HEK293 (cell line): Measurements from ENCODE around the gene PEX26.

Experiments
- CTCF ChIA-PET: fragments of 350-600 bp; formaldehyde crosslinking; extraction: SDS; loops from one replicate; lab custom pipeline; 2021; ENCODE audit warnings: antibody characterized with exemption; lab: Yijun Ruan, JAX
- POLR2A ChIA-PET: fragments of 300-600 bp; formaldehyde crosslinking; extraction: SDS; loops from one replicate; lab custom pipeline; 2020; ENCODE audit warnings: antibody characterized with exemption, inconsistent platforms; lab: Yijun Ruan, JAX
- H3K27ac ChIP-seq: fragments of 200-500 bp; sonication (Bioruptor generic); 2 replicates; pipeline ENCODE4 v1.5.1; 2014; ENCODE audit warnings: low read depth, low read length, control low read depth, inconsistent platforms; ENCODE audit errors: extremely low read depth
- H3K36me3 ChIP-seq, 2 experiments: fragments of 200-500 bp in 1 of 2; sonication (Bioruptor generic) in 1 of 2; 1 replicate in 1 of 2; 2 replicates in 1 of 2; pipeline ENCODE4 v1.5.1; 2014 to 2017; ENCODE audit warnings: inconsistent platforms in 2 of 2, low read length in 2 of 2; ENCODE audit not compliant: control insufficient read depth in 2 of 2, insufficient read depth in 1 of 2
- H3K4me1 ChIP-seq: fragments of 200-500 bp; sonication (Bioruptor generic); 2 replicates; pipeline ENCODE4 v1.5.1; 2014; ENCODE audit warnings: mild to moderate bottlenecking, low read length, inconsistent platforms; ENCODE audit not compliant: control insufficient read depth, insufficient read depth
- H3K4me3 ChIP-seq: 2 replicates; pipeline ENCODE4 v1.5.1; 2011; ENCODE audit warnings: low read depth, mild to moderate bottlenecking, control low read depth, low read length, moderate library complexity
- H3K9me3 ChIP-seq: fragments of 200-500 bp; sonication (Bioruptor generic); 2 replicates; pipeline ENCODE4 v1.5.1; 2014; ENCODE audit warnings: low read depth, low read length, inconsistent platforms; ENCODE audit not compliant: control insufficient read depth, insufficient read depth
- EGR2 ChIP-seq: fragments of 450-650 bp; formaldehyde crosslinking; IDR thresholded peaks from 2 replicates; pipeline ENCODE4 v1.5.1; 2016; ENCODE audit warnings: low read depth, missing biosample characterization, missing genetic modification characterization
- FEZF1 ChIP-seq: fragments of 450-650 bp; formaldehyde crosslinking; IDR thresholded peaks from 2 replicates; pipeline ENCODE4 v1.5.1; 2016; ENCODE audit warnings: missing biosample characterization, missing genetic modification characterization
- HIC1 ChIP-seq: fragments of 450-650 bp; formaldehyde crosslinking; IDR thresholded peaks from 2 replicates; pipeline ENCODE4 v1.5.1; 2016; ENCODE audit warnings: missing biosample characterization, missing genetic modification characterization
- PATZ1 ChIP-seq: fragments of 450-650 bp; formaldehyde crosslinking; IDR thresholded peaks from 2 replicates; pipeline ENCODE4 v1.5.1; 2016; ENCODE audit warnings: missing biosample characterization, missing genetic modification characterization
- ZBTB21 ChIP-seq: fragments of 450-650 bp; formaldehyde crosslinking; IDR thresholded peaks from 2 replicates; pipeline ENCODE4 v1.5.1; 2017; ENCODE audit warnings: missing biosample characterization, missing genetic modification characterization
- ZFHX2 ChIP-seq: fragments of 450-650 bp; formaldehyde crosslinking; conservative IDR thresholded peaks from 2 replicates; pipeline ENCODE4 v1.5.1; 2016; ENCODE audit warnings: missing biosample characterization, missing genetic modification characterization
- ZNF138 ChIP-seq: fragments of 450-650 bp; formaldehyde crosslinking; IDR thresholded peaks from 2 replicates; pipeline ENCODE4 v1.5.1; 2016; ENCODE audit warnings: missing biosample characterization, missing genetic modification characterization, borderline replicate concordance
- ZNF2 ChIP-seq: fragments of 450-650 bp; formaldehyde crosslinking; IDR thresholded peaks from 2 replicates; pipeline ENCODE4 v1.5.1; 2016; ENCODE audit warnings: missing biosample characterization, missing genetic modification characterization
- ZNF202 ChIP-seq: fragments of 450-650 bp; formaldehyde crosslinking; IDR thresholded peaks from 2 replicates; pipeline ENCODE4 v1.5.1; 2016; ENCODE audit warnings: missing biosample characterization, missing genetic modification characterization, borderline replicate concordance
- ZNF335 ChIP-seq: fragments of 450-650 bp; formaldehyde crosslinking; conservative IDR thresholded peaks from 2 replicates; pipeline ENCODE4 v1.5.1; 2016; ENCODE audit warnings: missing biosample characterization, missing genetic modification characterization
- ZNF529 ChIP-seq: fragments of 450-650 bp; formaldehyde crosslinking; IDR thresholded peaks from 2 replicates; pipeline ENCODE4 v1.5.1; 2017; ENCODE audit warnings: missing genetic modification characterization, missing biosample characterization; ENCODE audit not compliant: insufficient replicate concordance
- ZNF623 ChIP-seq: fragments of 450-650 bp; formaldehyde crosslinking; IDR thresholded peaks from 2 replicates; pipeline ENCODE4 v1.5.1; 2016; ENCODE audit warnings: missing biosample characterization, missing genetic modification characterization
- ZNF629 ChIP-seq: fragments of 450-650 bp; formaldehyde crosslinking; IDR thresholded peaks from 2 replicates; pipeline ENCODE4 v1.5.1; 2017; ENCODE audit warnings: missing biosample characterization, missing genetic modification characterization
- ZNF76 ChIP-seq: fragments of 450-650 bp; formaldehyde crosslinking; IDR thresholded peaks from 2 replicates; pipeline ENCODE4; 2016; ENCODE audit warnings: low read depth, missing biosample characterization, missing genetic modification characterization, borderline replicate concordance
- TF ChIP-seq, protein P1 (sequence below): fragments of 450-650 bp; formaldehyde crosslinking; IDR thresholded peaks from 2 replicates; pipeline ENCODE4 v1.5.1; 2016; ENCODE audit warnings: missing biosample characterization, missing genetic modification characterization
- TF ChIP-seq, protein P2 (sequence below): fragments of 450-650 bp; formaldehyde crosslinking; IDR thresholded peaks from 2 replicates; pipeline ENCODE4 v1.5.1; 2017; ENCODE audit warnings: missing biosample characterization, mild to moderate bottlenecking, missing genetic modification characterization, moderate library complexity
- TF ChIP-seq, protein P3 (sequence below): fragments of 450-650 bp; formaldehyde crosslinking; IDR thresholded peaks from 2 replicates; pipeline ENCODE4 v1.5.1; 2016; ENCODE audit warnings: missing biosample characterization, missing genetic modification characterization

The PEX26 gene

GRCh38 chr22:18056161-18056666 lies 21.6 kb upstream of the PEX26 start (continued):
- TF ChIP-seq ZNF629 (tag by site-specific recombination) = peak; percentile 66; the same call in 1 of the 2 replicates
- TF ChIP-seq, protein P1, sequence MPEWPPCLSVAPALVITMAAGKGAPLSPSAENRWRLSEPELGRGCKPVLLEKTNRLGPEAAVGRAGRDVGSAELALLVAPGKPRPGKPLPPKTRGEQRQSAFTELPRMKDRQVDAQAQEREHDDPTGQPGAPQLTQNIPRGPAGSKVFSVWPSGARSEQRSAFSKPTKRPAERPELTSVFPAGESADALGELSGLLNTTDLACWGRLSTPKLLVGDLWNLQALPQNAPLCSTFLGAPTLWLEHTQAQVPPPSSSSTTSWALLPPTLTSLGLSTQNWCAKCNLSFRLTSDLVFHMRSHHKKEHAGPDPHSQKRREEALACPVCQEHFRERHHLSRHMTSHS (tag by site-specific recombination) = no peak
- TF ChIP-seq EGR2 (tag by site-specific recombination) = peak; percentile 49; the same call in 1 of the 2 replicates
- TF ChIP-seq PATZ1 (tag by site-specific recombination) = peak; percentile 30; the same call in 1 of the 2 replicates

DNA sequence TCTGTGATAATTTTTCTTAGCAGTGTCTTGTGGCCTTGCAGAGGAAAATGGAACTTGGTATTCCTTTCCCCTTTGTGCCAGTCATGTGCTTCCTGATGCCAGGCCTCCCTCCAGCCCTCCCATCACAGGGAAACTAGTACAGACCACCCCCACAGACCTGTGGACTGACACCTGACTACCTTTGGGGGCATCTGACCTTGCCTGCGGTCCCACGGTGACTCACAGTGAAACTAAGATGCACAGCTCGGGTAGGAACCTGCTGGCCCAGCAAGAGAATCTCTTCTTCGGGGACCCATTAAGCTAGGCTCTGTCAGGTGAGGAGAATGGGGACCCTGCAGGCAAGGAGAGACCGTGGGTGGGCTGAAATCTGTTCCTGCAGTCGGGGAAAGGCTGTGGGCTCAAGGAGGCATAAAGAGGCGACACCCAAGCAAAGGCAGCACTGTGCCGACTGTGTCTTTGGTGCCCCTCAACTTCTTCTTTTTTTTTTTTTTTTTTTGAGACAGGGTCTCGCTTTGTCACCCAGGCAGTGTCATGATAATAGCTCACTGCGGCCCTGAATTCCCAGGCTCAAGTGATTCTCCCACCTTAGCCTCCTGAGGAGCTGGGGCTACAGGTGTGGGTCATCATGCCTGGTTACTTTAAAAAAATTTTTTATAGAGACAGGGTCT lies 20.8 kb upstream of the PEX26 start:
- Histone ChIP-seq H3K9me3 (no peaks in the 10 kb centered on the region), H3K36me3 (no peaks in the 10 kb centered on the region), H3K27ac (peak overlapping the region; percentile 79), H3K4me3 (no peak overlapping the region), H3K4me1 (peaks cover 24% of the 10 kb centered on the region)
- CTCF ChIA-PET = interaction anchor here (0.8 to 5.3 kb wide), 8 partner anchors 17 to 227 kb away, joined by 3 to 34 read pairs (median 4); partner anchors contain the start of gene MICAL3
- POLR2A ChIA-PET = interaction anchor here (0.6 to 2.0 kb wide), 4 partner anchors 13 to 183 kb away, joined by 3 to 5 read pairs (median 4); partner anchors contain the start of gene PEX26
- no peak for TF ChIP-seq ZNF529 (tag by site-specific recombination)
- TF ChIP-seq ZFHX2 (tag by site-specific recombination) = peak; percentile 17; the same call in 1 of the 2 replicates

DNA sequence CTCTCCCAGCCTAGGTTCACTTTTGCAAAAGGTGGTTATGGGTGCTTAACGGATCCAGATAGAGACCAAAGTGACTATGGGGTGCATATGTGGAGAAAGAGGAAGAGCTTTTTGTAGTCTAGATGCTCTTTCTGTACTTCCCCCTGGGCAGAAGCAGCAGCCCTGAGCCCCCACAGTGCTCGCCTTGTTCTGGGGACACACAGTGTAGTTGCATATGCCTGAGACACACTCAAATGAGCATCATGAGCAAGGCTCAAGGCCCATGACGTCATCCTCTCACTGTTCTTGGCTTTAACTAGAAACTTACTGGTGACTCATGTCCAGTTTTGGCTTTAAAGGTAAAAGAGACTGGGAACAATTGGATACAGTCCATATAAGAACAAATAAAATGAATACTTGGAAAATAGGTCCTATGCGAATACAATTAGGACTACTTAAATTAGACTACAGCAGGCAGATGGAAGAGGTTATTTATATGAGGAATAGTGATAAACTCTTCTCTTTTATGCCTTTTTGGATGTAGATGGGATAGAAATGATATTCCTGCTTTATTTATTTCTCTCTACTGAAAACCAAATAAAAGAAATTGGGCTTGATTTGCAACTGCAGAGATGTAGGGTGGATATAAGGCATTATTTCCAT lies 20.1 kb upstream of the PEX26 start:
- H3K27ac ChIP-seq = peak overlapping the region; percentile 79; the same call in 1 of the 2 replicates
- ChIA-PET POLR2A (interaction anchor here (0.6 to 2.0 kb wide), 3 partner anchors 20 to 184 kb away, joined by 3 to 5 read pairs (median 4); partner anchors contain the start of gene PEX26), CTCF (interaction anchor here (0.7 to 5.3 kb wide), 7 partner anchors 11 to 29 kb away, joined by 3 to 34 read pairs (median 4); partner anchors contain the start of gene PEX26)
- no peaks in the 10 kb centered on the region for H3K36me3 ChIP-seq
- H3K4me3 ChIP-seq = no peak overlapping the region
- peaks cover 24% of the 10 kb centered on the region for H3K4me1 ChIP-seq
- no peaks in the 10 kb centered on the region for H3K9me3 ChIP-seq
- TF ChIP-seq HIC1 (peak; percentile 56), ZBTB21 (tag by site-specific recombination) (peak; percentile 94), ZNF335 (tag by site-specific recombination) (0 out of 2 replicates have a peak, but pooled peaks have one; percentile 15), ZNF2 (tag by site-specific recombination) (no peak), ZNF76 (peak; percentile 30; the same call in 1 of the 2 replicates), FEZF1 (peak; percentile 97), ZNF138 (no peak), ZNF623 (tag by site-specific recombination) (no peak), ZNF529 (tag by site-specific recombination) (no peak), ZNF202 (tag by site-specific recombination) (no peak)
- TF ChIP-seq, protein P2, sequence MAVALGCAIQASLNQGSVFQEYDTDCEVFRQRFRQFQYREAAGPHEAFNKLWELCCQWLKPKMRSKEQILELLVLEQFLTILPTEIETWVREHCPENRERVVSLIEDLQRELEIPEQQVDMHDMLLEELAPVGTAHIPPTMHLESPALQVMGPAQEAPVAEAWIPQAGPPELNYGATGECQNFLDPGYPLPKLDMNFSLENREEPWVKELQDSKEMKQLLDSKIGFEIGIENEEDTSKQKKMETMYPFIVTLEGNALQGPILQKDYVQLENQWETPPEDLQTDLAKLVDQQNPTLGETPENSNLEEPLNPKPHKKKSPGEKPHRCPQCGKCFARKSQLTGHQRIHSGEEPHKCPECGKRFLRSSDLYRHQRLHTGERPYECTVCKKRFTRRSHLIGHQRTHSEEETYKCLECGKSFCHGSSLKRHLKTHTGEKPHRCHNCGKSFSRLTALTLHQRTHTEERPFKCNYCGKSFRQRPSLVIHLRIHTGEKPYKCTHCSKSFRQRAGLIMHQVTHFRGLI (tag by site-specific recombination) = no peak
- TF ChIP-seq, protein P3, sequence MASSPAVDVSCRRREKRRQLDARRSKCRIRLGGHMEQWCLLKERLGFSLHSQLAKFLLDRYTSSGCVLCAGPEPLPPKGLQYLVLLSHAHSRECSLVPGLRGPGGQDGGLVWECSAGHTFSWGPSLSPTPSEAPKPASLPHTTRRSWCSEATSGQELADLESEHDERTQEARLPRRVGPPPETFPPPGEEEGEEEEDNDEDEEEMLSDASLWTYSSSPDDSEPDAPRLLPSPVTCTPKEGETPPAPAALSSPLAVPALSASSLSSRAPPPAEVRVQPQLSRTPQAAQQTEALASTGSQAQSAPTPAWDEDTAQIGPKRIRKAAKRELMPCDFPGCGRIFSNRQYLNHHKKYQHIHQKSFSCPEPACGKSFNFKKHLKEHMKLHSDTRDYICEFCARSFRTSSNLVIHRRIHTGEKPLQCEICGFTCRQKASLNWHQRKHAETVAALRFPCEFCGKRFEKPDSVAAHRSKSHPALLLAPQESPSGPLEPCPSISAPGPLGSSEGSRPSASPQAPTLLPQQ = peak; percentile 81
